Measurements from ENCODE around the gene TENM4.

The TENM4 gene

GRCh38 chr11:79042824-79043223 lies 398.0 kb downstream of the TENM4 start:
- ChIA-PET CTCF (interaction anchor here (1.6 to 3.1 kb wide), 3 partner anchors 9 to 397 kb away, joined by 4 to 10 read pairs (median 5); no protein-coding TSS in a partner anchor), POLR2A (no interaction called here)
- no peak for TF ChIP-seq CTCF (IDR thresholded peaks at IDR 0.05; ENCODE audit: control extremely low read depth, extremely low read depth, low read depth, missing control alignments)
- DNase-seq (ENCODE audit: extremely low spot score): no peak

GRCh38 chr11:79040348-79040747 lies 400.5 kb downstream of the TENM4 start:
- POLR2A ChIA-PET: no interaction called here
- DNase-seq (ENCODE audit: extremely low spot score): no peak
- CTCF ChIA-PET: no interaction called here
- no peak for TF ChIP-seq CTCF (IDR thresholded peaks at IDR 0.05; ENCODE audit: control extremely low read depth, extremely low read depth, low read depth, missing control alignments)

GRCh38 chr11:79039122-79039521 lies 401.7 kb downstream of the TENM4 start:
- ChIA-PET CTCF (interaction anchor here (1.0 kb wide), 1 partner anchor 8 kb away, joined by 4 read pairs; no protein-coding TSS in a partner anchor), POLR2A (no interaction called here)
- TF ChIP-seq CTCF (IDR thresholded peaks at IDR 0.05; ENCODE audit: control extremely low read depth, extremely low read depth, low read depth, missing control alignments): no peak
- no peak for DNase-seq (ENCODE audit: extremely low spot score)

GRCh38 chr11:79035881-79036280 lies 404.9 kb downstream of the TENM4 start:
- DNase-seq (ENCODE audit: extremely low spot score): no peak
- CTCF ChIA-PET: interaction anchor here (0.8 kb wide), 1 partner anchor 16 kb away, joined by 3 read pairs; no protein-coding TSS in a partner anchor
- POLR2A ChIA-PET: no interaction called here

GRCh38 chr11:79033833-79034232 lies 407.0 kb downstream of the TENM4 start:
- DNase-seq (ENCODE audit: extremely low spot score): no peak
- ChIA-PET CTCF (no interaction called here), POLR2A (no interaction called here)
- no peak for TF ChIP-seq CTCF (IDR thresholded peaks at IDR 0.05; ENCODE audit: control extremely low read depth, extremely low read depth, low read depth, missing control alignments)

More at GRCh38 chr11:79035881-79036280, 404.9 kb downstream of the TENM4 start:
- no peak for TF ChIP-seq CTCF (IDR thresholded peaks at IDR 0.05; ENCODE audit: control extremely low read depth, extremely low read depth, low read depth, missing control alignments)

GRCh38 chr11:79030448-79030847 lies 410.4 kb downstream of the TENM4 start:
- POLR2A ChIA-PET: no interaction called here
- no peak for TF ChIP-seq CTCF (IDR thresholded peaks at IDR 0.05; ENCODE audit: control extremely low read depth, extremely low read depth, low read depth, missing control alignments)
- no peak for DNase-seq (ENCODE audit: extremely low spot score)
- CTCF ChIA-PET: interaction anchor here (1.1 kb wide), 2 partner anchors 13 to 384 kb away, joined by 3 to 5 read pairs; no protein-coding TSS in a partner anchor
